Measurements from ENCODE around the gene IL12B. TPM values are rescaled to one million over a fixed set of nuclear protein-coding genes. Genes with fewer than 3 reads are reported as not detected.

IL12B gene
- total RNA-seq, 1 experiment from 2014 or later: not detected

DNA sequence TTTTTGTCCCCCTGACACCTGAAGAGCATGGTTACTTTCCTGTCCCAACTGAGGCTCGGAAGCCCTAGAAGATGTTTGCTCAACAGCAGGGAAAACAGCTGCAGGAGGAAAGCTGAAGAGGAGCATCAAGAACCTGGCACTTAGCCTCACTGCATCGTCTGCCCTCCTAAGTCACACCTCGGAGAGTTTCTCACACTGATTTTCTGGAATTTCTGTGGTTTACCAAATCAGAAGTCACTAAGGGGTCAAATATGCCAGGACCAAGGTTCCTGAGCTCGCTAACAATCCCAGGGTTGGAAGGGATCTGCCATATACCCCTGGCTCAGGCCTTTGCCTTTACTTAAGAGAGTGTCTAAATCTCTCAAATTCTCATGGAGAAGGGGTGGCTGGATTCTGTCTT lies 5.3 kb downstream of the IL12B start:
- ChIA-PET CTCF (interaction anchor here (1.3 kb wide), 1 partner anchor 168 kb away, joined by 4 read pairs; no protein-coding TSS in a partner anchor), POLR2A (no interaction called here)
- no peak for DNase-seq
- H3K27ac Mint-ChIP-seq (ENCODE audit: unreplicated experiment): no peak overlapping the region
- Histone ChIP-seq H3K36me3 (ENCODE audit: control insufficient read depth, insufficient read depth, low read length) (no peaks in the 10 kb centered on the region), H3K27me3 (replicated peaks; ENCODE audit: control insufficient read depth, insufficient read depth, low read length) (no peaks in the 10 kb centered on the region), H3K4me3 (ENCODE audit: low read depth, low read length) (no peak overlapping the region), H3K4me1 (no peaks in the 10 kb centered on the region), H3K9me3 (no peaks in the 10 kb centered on the region)
- H3K9me3 Mint-ChIP-seq (ENCODE audit: unreplicated experiment): no peaks in the 10 kb centered on the region
- TF ChIP-seq, protein P1, sequence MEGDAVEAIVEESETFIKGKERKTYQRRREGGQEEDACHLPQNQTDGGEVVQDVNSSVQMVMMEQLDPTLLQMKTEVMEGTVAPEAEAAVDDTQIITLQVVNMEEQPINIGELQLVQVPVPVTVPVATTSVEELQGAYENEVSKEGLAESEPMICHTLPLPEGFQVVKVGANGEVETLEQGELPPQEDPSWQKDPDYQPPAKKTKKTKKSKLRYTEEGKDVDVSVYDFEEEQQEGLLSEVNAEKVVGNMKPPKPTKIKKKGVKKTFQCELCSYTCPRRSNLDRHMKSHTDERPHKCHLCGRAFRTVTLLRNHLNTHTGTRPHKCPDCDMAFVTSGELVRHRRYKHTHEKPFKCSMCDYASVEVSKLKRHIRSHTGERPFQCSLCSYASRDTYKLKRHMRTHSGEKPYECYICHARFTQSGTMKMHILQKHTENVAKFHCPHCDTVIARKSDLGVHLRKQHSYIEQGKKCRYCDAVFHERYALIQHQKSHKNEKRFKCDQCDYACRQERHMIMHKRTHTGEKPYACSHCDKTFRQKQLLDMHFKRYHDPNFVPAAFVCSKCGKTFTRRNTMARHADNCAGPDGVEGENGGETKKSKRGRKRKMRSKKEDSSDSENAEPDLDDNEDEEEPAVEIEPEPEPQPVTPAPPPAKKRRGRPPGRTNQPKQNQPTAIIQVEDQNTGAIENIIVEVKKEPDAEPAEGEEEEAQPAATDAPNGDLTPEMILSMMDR (IDR thresholded peaks at IDR 0.05; ENCODE audit: insufficient read depth in 1 of 2, low read depth in 1 of 2, low read length in 1 of 2, severe bottlenecking in 1 of 2, unreplicated experiment in 1 of 2): no peak
- intact Hi-C loops (cut with micrococcal nuclease; ENCODE audit: unreplicated experiment): no loop called here
- no peaks in the 10 kb centered on the region for H3K4me1 Mint-ChIP-seq (ENCODE audit: low read depth, unreplicated experiment)
- H3K4me3 Mint-ChIP-seq (ENCODE audit: unreplicated experiment): no peak overlapping the region
- H3K36me3 Mint-ChIP-seq (ENCODE audit: insufficient read depth, unreplicated experiment): no peaks in the 10 kb centered on the region
- no TSS peak for BruUV-seq (replicated peaks)
- H3K27me3 Mint-ChIP-seq (ENCODE audit: insufficient read depth, unreplicated experiment): peaks cover 3% of the 10 kb centered on the region

DNA sequence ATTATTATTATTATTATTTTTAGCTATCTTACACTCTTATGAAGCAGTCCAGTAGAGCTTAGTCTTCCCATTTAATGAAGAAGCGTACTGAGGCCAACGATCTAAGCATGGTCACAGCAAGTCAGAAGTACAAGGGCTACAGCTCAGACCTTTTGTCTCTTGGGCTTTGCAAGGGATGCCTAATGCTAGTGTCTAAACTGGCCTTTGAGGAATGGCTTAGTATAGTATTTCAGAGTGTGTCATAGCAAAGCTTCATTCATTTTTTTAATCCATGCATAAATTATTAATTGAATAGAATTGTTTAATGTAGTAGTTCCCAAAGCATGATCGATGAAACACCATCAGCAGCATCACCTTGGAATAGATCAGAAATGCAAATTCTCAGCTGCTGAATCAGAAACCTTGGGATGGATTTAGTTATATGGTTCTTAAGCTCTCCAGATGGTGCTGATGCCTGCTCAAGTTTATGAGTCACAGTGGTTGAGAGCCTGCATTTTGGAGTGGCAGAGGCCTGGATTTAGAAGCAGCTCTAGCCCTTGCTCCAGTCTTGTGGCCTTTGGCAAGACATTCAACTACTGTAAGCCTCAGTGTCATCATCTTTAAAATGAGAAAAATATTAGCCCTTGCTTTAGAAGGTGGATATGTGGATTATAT lies 6.1 kb downstream of the IL12B start:
- BruUV-seq (replicated peaks): no TSS peak
- POLR2A ChIA-PET: no interaction called here

DNA sequence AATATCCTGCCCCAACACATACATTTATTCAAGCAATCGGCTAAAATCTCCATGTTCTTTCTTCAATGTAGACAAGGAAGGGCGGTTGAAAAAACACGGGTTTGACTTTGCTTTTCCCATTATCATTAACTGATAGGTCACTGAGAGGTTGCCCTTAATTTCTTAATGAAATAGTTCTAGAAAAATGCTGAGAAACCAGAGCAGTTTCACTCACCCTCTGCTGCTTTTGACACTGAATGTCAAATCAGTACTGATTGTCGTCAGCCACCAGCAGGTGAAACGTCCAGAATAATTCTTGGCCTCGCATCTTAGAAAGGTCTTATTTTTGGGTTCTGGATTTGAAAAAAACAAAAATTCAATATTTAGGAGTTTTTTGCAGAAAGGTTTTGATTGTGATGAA lies 8.1 kb downstream of the IL12B start:
- Histone ChIP-seq H3K9me3 (no peaks in the 10 kb centered on the region), H3K4me1 (no peaks in the 10 kb centered on the region), H3K4me3 (ENCODE audit: low read depth, low read length) (no peak overlapping the region), H3K36me3 (ENCODE audit: control insufficient read depth, insufficient read depth, low read length) (no peaks in the 10 kb centered on the region), H3K27me3 (replicated peaks; ENCODE audit: control insufficient read depth, insufficient read depth, low read length) (no peaks in the 10 kb centered on the region)
- Mint-ChIP-seq H3K4me3 (ENCODE audit: unreplicated experiment) (no peak overlapping the region), H3K36me3 (ENCODE audit: insufficient read depth, unreplicated experiment) (no peaks in the 10 kb centered on the region), H3K27me3 (ENCODE audit: insufficient read depth, unreplicated experiment) (peaks cover 3% of the 10 kb centered on the region), H3K27ac (ENCODE audit: unreplicated experiment) (no peak overlapping the region), H3K9me3 (ENCODE audit: unreplicated experiment) (no peaks in the 10 kb centered on the region), H3K4me1 (ENCODE audit: low read depth, unreplicated experiment) (no peaks in the 10 kb centered on the region)
- TF ChIP-seq, protein P1 (IDR thresholded peaks at IDR 0.05; ENCODE audit: insufficient read depth in 1 of 2, low read depth in 1 of 2, low read length in 1 of 2, severe bottlenecking in 1 of 2, unreplicated experiment in 1 of 2): no peak
- no peak for DNase-seq
- BruUV-seq (replicated peaks): no TSS peak
- POLR2A ChIA-PET: no interaction called here
- CTCF ChIA-PET: interaction anchor here (0.9 kb wide), 1 partner anchor 165 kb away, joined by 4 read pairs; no protein-coding TSS in a partner anchor
- intact Hi-C loops (cut with micrococcal nuclease; ENCODE audit: unreplicated experiment): no loop called here

More for the DNA sequence above, 6.1 kb downstream of the IL12B start:
- H3K4me3 Mint-ChIP-seq (ENCODE audit: unreplicated experiment): no peak overlapping the region
- CTCF ChIA-PET: interaction anchor here (1.3 kb wide), 1 partner anchor 167 kb away, joined by 4 read pairs; no protein-coding TSS in a partner anchor
- TF ChIP-seq, protein P1 (IDR thresholded peaks at IDR 0.05; ENCODE audit: insufficient read depth in 1 of 2, low read depth in 1 of 2, low read length in 1 of 2, severe bottlenecking in 1 of 2, unreplicated experiment in 1 of 2): no peak
- intact Hi-C loops (cut with micrococcal nuclease; ENCODE audit: unreplicated experiment): no loop called here
- no peaks in the 10 kb centered on the region for H3K36me3 Mint-ChIP-seq (ENCODE audit: insufficient read depth, unreplicated experiment)
- no peaks in the 10 kb centered on the region for H3K4me1 Mint-ChIP-seq (ENCODE audit: low read depth, unreplicated experiment)
- no peaks in the 10 kb centered on the region for H3K27me3 ChIP-seq (replicated peaks; ENCODE audit: control insufficient read depth, insufficient read depth, low read length)
- no peaks in the 10 kb centered on the region for H3K9me3 ChIP-seq
- H3K27me3 Mint-ChIP-seq (ENCODE audit: insufficient read depth, unreplicated experiment): peaks cover 3% of the 10 kb centered on the region
- no peak overlapping the region for H3K27ac Mint-ChIP-seq (ENCODE audit: unreplicated experiment)
- no peak overlapping the region for H3K4me3 ChIP-seq (ENCODE audit: low read depth, low read length)
- no peak for DNase-seq
- H3K36me3 ChIP-seq (ENCODE audit: control insufficient read depth, insufficient read depth, low read length): no peaks in the 10 kb centered on the region
- H3K9me3 Mint-ChIP-seq (ENCODE audit: unreplicated experiment): no peaks in the 10 kb centered on the region
- H3K4me1 ChIP-seq: no peaks in the 10 kb centered on the region

Data from Caco-2 (cell line).